Measurements from ENCODE around the gene LRRC45. TPM values are rescaled to one million over a fixed set of nuclear protein-coding genes. Genes with fewer than 3 reads are reported as not detected.

Gene LRRC45
- total RNA-seq, 1 donor from 2014 or later = 29.4 TPM

DNA sequence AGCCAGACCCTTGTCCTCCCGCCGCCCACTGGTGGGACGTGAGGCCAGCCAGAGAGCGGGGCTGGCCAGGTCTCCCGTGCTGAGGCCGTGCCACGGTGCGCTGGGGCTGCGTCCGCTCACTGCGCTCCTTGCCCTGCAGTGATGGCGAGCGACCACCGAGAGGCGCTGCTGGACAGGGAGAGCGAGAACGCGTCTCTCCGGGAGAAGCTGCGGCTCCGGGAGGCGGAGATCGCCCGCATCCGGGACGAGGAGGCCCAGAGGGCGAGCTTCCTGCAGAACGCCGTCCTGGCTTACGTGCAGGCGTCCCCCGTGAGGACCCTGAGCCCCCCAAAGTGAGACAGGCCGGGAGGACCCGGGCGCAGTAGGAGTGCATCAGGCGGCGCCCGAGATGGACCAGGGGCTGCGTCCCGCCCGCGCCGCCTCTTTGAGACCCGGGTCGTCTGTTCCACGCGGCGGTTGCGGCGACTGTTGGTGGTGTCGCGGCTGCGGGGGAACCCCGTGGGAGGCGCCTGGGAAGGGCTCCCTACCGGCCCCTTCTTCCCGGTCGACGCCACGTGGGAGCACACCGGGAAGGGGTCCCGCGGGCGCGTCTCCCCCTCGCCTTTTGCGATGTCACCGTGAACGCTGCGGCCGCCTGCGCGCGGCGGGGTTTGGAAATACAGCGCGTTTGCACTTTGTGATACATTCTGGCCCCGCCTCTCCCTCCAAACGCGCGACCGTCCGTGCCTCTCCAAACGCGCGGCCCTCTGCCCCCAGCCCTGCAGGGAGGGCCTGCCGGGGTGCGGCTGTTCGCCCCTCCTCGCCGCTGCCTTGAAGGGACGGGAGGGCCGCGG lies 7.6 kb downstream of the LRRC45 start:
- H3K27me3 Mint-ChIP-seq = no peaks in the 10 kb centered on the region
- H3K9me3 Mint-ChIP-seq = no peaks in the 10 kb centered on the region
- peak; percentile 94 for DNase-seq (ENCODE audit: extremely low spot score, unreplicated experiment)
- H3K27ac Mint-ChIP-seq = peak overlapping the region; percentile 74
- H3K36me3 Mint-ChIP-seq = peaks cover 5% of the 10 kb centered on the region
- TF ChIP-seq, protein P1, sequence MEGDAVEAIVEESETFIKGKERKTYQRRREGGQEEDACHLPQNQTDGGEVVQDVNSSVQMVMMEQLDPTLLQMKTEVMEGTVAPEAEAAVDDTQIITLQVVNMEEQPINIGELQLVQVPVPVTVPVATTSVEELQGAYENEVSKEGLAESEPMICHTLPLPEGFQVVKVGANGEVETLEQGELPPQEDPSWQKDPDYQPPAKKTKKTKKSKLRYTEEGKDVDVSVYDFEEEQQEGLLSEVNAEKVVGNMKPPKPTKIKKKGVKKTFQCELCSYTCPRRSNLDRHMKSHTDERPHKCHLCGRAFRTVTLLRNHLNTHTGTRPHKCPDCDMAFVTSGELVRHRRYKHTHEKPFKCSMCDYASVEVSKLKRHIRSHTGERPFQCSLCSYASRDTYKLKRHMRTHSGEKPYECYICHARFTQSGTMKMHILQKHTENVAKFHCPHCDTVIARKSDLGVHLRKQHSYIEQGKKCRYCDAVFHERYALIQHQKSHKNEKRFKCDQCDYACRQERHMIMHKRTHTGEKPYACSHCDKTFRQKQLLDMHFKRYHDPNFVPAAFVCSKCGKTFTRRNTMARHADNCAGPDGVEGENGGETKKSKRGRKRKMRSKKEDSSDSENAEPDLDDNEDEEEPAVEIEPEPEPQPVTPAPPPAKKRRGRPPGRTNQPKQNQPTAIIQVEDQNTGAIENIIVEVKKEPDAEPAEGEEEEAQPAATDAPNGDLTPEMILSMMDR (conservative IDR thresholded peaks at IDR 0.05) = peak; percentile 93
- peaks cover 11% of the 10 kb centered on the region for H3K4me1 Mint-ChIP-seq (ENCODE audit: unreplicated experiment)
- peak overlapping the region; percentile 88 for H3K4me3 Mint-ChIP-seq

DNA sequence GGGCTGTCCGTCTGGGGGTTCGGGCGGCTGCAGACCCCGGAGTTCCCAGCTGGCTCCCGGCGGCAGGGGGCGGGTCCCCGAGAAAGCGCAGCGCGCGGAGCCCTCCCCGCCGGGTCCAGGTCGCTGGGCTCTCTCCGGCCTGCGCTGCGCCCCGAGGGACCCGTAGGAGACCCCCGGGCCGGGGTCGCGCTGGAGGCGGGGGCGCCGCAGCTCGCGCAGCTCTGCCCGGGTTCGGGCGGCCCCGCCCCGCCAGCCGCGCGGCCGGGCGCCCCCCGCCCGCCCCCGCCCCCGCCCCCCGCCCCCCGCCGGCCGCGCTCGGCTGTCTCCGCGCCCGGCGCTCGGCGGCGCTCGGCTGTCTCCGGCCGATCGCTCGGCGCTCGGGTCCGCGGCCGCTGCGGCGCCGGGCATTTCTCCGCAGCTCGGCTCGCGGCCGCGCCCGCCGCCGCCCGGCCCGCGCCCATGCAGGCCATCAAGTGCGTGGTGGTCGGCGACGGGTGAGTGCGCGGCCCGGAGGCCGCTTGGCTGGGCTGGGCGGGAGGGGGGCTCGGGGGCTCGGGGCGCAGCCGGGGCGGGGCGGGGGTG lies 8.3 kb downstream of the LRRC45 start, which contains the start of gene RAC3:
TSS of gene RAC3 (plus strand) at position 376 of the 582 bp plus-strand sequence. CDS start at position 460, 84 bp downstream.
- H3K9me3 Mint-ChIP-seq = no peaks in the 10 kb centered on the region

DNA sequence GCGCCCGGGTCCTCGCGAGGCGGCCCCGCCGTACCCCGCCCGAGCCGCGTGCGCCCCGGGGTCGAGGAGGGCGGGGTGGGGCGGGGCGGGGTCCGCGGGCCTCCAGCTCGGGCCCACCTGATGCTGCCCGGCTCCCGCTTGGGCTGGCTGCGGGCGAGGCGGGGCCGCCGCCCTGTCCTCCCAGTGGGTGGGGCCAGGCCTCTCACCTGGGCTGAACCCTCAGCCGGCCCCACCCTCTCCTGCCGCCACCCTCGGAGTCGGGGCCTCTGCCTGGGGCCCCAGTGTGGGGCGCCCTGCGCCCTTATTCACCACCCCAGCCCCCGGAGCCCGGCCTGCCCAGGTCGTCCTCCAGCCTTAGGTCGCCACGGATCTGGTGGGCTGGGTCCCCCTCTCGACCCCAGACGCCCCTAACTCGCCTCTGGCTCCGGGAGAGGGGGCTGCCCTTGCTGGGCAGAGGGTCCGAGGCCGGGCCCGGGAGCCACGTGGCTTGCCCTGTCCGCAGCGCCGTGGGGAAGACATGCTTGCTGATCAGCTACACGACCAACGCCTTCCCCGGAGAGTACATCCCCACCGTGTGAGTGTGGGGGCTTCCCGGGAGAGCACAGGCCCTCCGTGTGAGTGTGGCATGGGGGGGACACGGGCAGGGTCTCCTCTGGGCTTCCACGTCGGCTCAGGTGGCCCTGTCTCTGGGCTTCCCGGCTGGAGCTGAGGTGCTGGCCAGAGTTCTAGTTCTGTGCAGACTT lies 9.0 kb downstream of the LRRC45 start:
- H3K4me1 Mint-ChIP-seq (ENCODE audit: unreplicated experiment) = peaks cover 11% of the 10 kb centered on the region
- peak overlapping the region; percentile 83 for H3K4me3 Mint-ChIP-seq
- no peaks in the 10 kb centered on the region for H3K9me3 Mint-ChIP-seq
- H3K36me3 Mint-ChIP-seq = peaks cover 5% of the 10 kb centered on the region
- H3K27me3 Mint-ChIP-seq = no peaks in the 10 kb centered on the region
- TF ChIP-seq, protein P1 (conservative IDR thresholded peaks at IDR 0.05) = no peak
- H3K27ac Mint-ChIP-seq = no peak overlapping the region
- DNase-seq (ENCODE audit: extremely low spot score, unreplicated experiment) = no peak

More for the DNA sequence above, 8.3 kb downstream of the LRRC45 start, which contains the start of gene RAC3:
- Mint-ChIP-seq H3K27ac (peak within 1 kb of the TSS; percentile 74), H3K27me3 (no peaks in the 10 kb centered on the region), H3K4me3 (peak within 1 kb of the TSS; percentile 88), H3K36me3 (peaks cover 5% of the 10 kb centered on the region), H3K4me1 (ENCODE audit: unreplicated experiment) (peaks cover 11% of the 10 kb centered on the region)
- no peak for DNase-seq (ENCODE audit: extremely low spot score, unreplicated experiment)
- TF ChIP-seq, protein P1 (conservative IDR thresholded peaks at IDR 0.05) = no peak

DNA sequence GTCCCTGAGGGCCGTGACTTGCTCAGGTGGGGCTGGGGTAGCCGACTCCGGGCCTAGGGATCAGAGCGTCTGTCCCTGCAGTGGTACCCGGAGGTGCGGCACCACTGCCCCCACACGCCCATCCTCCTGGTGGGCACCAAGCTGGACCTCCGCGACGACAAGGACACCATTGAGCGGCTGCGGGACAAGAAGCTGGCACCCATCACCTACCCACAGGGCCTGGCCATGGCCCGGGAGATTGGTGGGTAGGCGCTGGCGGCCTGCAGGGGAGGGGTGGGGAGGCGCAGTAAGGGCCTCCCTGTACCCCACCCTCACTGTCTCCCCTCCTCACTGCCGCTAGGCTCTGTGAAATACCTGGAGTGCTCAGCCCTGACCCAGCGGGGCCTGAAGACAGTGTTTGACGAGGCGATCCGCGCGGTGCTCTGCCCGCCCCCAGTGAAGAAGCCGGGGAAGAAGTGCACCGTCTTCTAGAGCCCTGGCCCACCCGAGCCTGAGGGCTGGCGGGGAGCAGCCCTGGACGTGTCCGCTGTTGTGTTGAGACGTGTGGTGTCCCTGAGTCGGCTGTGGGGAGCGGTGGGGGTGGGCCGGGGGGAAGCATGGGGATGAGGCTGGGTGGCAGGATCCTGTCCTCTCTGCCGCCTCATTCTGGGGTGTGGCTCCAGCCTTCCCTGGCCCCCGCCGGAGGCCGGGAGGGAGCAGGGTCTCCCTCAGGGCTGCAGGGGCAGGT lies 10.4 kb downstream of the LRRC45 start:
- Mint-ChIP-seq H3K36me3 (peaks cover 5% of the 10 kb centered on the region), H3K4me3 (peak overlapping the region; percentile 83), H3K27me3 (no peaks in the 10 kb centered on the region), H3K27ac (peak overlapping the region; percentile 53), H3K9me3 (no peaks in the 10 kb centered on the region), H3K4me1 (ENCODE audit: unreplicated experiment) (peaks cover 16% of the 10 kb centered on the region)
- no peak for DNase-seq (ENCODE audit: extremely low spot score, unreplicated experiment)
- TF ChIP-seq, protein P1 (conservative IDR thresholded peaks at IDR 0.05) = no peak
